NCI-H460 (cell line): ENCODE data around the gene PARP2. TPM values are rescaled to one million over a fixed set of nuclear protein-coding genes. Genes with fewer than 3 reads are reported as not detected.
"Not testable (repeated sequence)": the region's sequence is repeated elsewhere in the genome, so short reads cannot be mapped to it uniquely, and the experiment has no call there.

Experiments used
- DNase-seq: peaks from one replicate; pipeline ENCODE4 v3.0.0-alpha.2; 2016; ENCODE audit warnings: low read depth; ENCODE audit errors: extremely low read depth
- total RNA-seq: library from RNA; depleted of rRNA; stranded (reverse); fragments of >200 nt; shearing (Covaris generic); gene quantifications from 2 replicates; pipeline ENCODE4 v1.2.3, GENCODE V29; 2014

PARP2 gene
- total RNA-seq, 1 experiment from 2014 or later: 39.4 TPM

DNA sequence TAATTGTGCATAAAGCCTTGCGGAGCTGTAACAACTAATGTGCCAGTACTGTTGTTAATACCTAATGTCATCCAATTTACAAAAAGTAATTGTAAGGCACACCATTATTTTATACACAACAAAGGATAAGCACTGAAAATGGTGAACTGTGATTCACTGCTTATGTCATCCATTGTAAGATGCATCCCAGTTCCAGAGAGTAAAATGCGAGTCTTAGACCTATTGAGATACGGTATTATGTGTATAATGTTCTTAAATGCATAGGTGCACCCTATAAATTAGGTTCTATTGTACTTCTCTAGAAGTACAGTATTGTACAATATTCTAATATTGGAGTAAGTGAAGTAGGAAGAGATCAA is 406 bp downstream of the PARP2 start:
- no peak for DNase-seq

GRCh38 chr14:20345366-20345765 is 1.9 kb downstream of the PARP2 start:
- DNase-seq: no peak

DNA sequence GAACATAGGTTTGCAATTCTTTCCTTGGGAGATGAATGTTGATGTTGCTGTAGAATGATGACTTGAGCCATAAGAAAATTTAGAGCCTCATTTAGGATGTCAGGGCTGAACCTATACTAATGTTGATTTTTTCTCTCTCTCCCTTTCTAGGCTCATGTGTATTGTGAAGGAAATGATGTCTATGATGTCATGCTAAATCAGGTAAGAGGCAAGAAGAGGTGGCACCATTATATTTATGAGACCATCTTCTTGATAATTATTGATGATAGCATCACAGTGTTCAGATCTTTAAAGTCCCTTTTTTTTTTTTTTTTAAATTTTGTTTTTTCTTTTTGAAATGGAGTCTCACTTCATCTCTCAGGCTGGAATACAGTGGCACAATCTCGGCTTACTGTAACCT is 3.3 kb downstream of the PARP2 start:
- no peak for DNase-seq

GRCh38 chr14:20347747-20348146 is 4.3 kb downstream of the PARP2 start:
- no peak for DNase-seq

GRCh38 chr14:20350282-20350681 is 6.8 kb downstream of the PARP2 start:
- no peak for DNase-seq

DNA sequence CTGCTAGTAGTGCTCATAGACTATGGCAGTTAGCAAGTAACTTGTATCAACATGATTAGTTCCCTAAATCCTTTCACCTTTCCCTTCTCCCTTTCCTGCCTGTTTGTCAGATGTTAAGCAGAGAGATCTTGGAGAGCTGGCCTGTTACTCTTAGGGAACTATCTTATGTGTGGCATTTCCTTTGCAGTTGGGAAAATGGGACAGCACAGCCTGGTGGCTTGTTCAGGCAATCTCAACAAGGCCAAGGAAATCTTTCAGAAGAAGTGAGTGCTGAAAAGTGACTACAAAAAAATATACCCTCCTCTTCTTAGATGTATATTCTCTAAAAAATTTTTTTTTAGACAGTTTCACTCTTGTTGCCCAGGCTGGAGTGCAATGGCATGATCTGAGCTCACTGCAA is 7.4 kb downstream of the PARP2 start:
- no peak for DNase-seq

DNA sequence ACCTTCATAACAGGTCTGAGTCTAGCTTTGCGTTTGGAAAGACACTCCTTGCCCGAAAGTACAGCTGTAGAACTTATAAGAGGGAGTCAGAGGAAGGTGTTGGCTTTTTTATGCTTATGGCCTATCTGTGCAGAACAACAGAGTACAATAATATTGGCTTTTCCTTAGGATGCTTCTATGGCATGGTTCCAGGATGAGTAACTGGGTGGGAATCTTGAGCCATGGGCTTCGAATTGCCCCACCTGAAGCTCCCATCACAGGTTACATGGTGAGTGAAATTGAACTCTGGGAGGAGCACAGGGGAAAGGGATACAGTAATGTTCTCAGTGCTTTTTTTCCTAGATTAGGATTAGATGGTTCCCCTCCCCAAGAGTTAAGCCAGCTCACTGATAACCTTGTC is 13.0 kb downstream of the PARP2 start:
- DNase-seq: no peak

DNA sequence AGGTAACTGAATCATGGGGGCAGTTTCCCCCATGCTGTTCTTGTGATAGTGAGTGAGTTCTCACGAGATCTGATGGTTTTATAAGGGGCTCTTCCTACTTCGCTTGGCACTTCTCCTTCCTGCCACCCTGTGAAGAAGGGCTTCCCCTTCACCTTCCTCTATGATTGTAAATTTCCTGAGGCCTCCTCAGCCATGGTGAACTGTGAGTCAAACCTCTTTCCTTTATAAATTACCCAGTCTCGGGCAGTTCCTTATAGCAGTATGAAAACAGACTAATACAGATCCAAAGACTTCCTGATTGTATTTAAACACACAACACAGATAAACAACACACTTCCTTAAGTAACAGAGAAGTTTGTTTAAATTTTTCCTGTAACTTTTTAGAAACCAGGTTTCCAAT is 15.0 kb downstream of the PARP2 start:
- not testable (repeated sequence) for DNase-seq

- no peak for DNase-seq
These were observed 22.5 kb downstream of the PARP2 start for GRCh38 chr14:20365928-20366327.

DNA sequence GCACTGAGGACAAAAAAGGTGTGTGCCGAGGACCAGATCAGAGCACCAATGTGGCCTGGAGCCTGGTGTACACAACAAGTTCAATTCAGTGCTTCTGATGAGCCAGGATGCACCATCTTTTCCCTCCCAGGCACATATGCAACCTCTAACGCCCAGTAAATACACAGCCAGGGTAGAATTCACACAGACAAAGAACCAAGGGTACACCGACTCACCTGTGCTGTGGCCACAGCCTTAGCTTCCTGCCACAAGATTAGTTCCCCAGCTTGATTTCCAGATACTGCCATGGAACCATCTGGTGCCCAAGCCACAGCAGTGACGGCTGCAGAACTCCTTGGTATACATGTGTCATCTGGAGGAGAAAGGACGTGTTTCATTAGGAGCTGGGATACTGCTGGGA is 29.4 kb downstream of the PARP2 start:
- no peak for DNase-seq

GRCh38 chr14:20375471-20375870 is 32.0 kb downstream of the PARP2 start:
- no peak for DNase-seq

DNA sequence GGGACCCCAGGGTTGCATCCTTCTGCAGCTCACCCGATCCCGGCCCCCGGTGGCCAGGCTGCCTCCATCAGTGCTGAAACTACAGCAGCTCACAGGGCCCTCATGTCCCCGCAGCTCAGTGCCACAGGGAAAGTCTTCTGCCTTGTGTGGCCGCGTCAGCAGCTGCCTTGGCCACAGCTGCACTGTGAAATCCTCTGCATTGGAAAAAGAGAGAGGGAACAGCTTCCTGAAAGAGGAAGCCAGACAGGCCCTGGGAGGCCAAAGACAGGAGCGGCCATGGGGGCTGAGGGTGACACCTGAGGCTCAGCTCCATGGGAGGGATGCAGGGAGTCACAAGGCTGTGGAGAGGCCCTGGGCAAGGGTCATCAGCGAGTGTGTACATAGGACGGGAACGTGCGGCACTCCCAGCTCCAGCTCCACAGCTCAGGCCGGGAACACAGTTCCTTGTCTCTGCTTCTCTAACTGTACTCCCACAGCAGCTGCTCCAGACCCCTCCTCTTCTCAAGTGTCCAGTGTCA is 32.7 kb downstream of the PARP2 start:
- no peak for DNase-seq

DNA sequence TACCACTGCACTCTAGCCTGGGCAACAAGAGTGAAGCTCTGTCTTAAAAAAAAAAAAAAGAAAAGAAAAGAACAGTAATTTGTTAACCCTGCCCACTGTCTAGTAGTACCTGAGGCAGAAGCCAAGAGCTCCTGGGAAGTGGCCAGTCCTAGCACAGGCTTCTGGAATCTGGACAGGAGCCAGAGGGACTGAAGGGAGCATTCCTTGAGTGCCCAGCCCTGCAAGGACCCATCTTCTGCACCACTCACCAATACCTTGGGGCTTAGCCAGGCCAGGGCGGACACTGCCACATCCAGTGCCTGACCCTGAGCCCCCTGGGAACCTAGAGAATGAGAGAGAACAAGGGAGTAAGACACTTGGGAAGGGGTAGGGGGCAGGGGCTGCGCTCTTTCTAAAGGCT is 33.7 kb downstream of the PARP2 start:
- no peak for DNase-seq

- no peak for DNase-seq
These were observed 36.3 kb downstream of the PARP2 start for GRCh38 chr14:20379743-20380142.

DNA sequence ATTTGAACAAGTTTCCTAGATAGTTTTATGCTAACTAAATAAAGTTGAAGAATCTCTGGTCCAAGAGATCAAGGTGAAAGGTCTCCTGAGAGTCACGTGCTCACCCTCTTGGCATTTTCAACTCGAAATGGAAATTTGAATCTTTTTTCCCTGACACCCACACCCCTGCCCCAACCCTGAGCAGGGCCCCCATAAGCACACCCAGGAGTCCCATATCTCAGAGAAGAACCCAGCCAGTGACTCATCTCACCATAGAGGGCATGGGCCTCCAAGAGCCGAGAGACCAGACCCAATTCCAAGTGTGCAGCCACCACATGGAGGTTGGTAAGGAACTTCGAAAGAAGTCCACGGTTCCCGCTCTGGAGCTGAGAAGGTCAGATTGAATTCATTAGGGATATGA is 37.2 kb downstream of the PARP2 start:
- no peak for DNase-seq

DNA sequence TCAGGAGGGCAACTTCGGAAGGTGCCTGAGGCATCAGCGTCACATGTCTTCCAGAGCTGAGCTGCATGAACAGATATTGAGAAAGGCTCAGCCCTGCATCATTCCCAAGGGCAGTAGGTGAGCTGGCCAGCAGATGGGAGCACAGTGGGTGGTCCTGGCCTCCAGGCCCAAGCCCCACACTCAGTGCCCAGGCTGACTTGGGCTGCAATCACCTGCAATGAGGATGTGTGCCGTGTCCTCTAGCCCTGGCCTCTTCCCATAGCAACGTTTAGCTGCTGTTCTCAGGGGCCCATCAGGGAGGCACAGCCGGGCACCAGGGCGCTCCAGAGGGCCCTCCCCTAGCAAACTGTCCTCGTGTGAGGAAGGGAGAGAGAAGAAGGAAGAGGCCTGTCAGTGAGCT is 37.9 kb downstream of the PARP2 start:
- no peak for DNase-seq

- no peak for DNase-seq
These were observed 39.1 kb downstream of the PARP2 start for GRCh38 chr14:20382526-20382925.

GRCh38 chr14:20383032-20383431 is 39.6 kb downstream of the PARP2 start:
- no peak for DNase-seq

GRCh38 chr14:20383636-20384035 is 40.2 kb downstream of the PARP2 start:
- no peak for DNase-seq

- no peak for DNase-seq
These were observed 40.9 kb downstream of the PARP2 start for GRCh38 chr14:20384321-20384720.

DNA sequence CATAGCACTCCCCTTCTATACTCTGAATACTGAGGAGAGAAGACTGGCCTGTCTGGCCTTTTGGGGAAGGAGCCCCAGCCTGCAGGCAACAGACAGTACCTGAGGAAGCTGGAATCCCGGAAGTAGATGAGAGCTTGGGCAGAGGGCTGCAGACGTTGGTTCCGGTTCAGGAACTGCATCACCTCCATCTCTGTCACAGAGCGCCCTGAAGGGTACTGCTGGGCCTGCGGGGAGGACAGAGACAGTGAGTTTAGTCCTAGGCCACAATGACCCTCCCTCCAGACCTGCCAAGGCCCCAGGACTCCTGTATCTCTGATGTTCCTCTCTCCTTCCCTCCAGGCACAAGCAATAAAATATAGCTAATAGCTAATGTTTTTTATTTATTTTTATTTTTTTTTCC is 41.5 kb downstream of the PARP2 start:
- DNase-seq: no peak

DNA sequence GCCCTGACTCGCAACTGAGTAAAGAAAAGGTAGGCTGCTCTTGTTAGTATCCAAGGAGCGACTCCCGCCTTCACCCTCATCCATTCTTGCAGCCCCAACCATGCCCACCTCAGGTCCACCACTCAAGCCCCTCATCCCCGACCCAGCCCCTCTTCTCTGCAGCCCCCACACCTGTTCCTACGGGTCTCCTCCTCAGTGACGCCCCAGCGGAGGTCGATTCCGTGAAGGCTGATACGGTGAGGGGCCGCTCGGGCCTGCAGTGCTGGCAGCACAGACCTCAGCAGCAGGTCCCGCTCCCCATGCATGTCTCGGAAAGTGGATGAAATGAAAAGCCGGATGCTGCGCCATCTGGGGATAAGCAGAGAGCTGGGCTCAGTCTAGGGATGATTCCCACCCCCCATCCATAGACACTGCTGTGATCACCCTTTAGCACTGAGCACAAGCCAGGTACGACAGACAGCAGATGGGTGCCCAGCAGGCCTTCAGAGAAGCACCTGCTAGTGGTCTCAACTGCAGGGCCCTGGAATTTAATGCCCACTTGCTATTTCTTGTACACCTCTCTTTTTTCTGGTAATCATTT is 42.9 kb downstream of the PARP2 start:
- DNase-seq: no peak

- no peak for DNase-seq
These were observed 44.1 kb downstream of the PARP2 start for GRCh38 chr14:20387576-20387975.
